H9 (cell line): Measurements from ENCODE around the gene AKAP3. TPM values are rescaled to one million over a fixed set of nuclear protein-coding genes. Genes with fewer than 3 reads are reported as not detected.

ENCODE experiments used
- DNase-seq: peaks from one replicate; pipeline ENCODE4 v3.0.0-alpha.2; 2017
- H2AFZ ChIP-seq: one replicate; pipeline ENCODE4 v1.6.1; 2013; ENCODE audit warnings: mild to moderate bottlenecking, low read length, control low read depth, moderate library complexity
- H2AK5ac ChIP-seq: 2 replicates; pipeline ENCODE4 v1.6.1; 2013; ENCODE audit warnings: low read length, control low read depth, mixed read lengths; ENCODE audit not compliant: insufficient read length
- H2BK120ac ChIP-seq: one replicate; pipeline ENCODE4 v1.6.1; 2013; ENCODE audit warnings: low read depth, mild to moderate bottlenecking, low read length, control low read depth, inconsistent platforms; ENCODE audit not compliant: poor library complexity, severe bottlenecking
- H2BK12ac ChIP-seq: 2 replicates; pipeline ENCODE4 v1.6.1; 2013; ENCODE audit warnings: low read length, control low read depth, mixed read lengths, low read depth; ENCODE audit not compliant: insufficient read length
- H2BK15ac ChIP-seq: 2 replicates; pipeline ENCODE4 v1.6.1; 2013; ENCODE audit warnings: low read depth, low read length, control low read depth
- H2BK20ac ChIP-seq: one replicate; pipeline ENCODE4 v1.6.1; 2013; ENCODE audit warnings: low read depth, mild to moderate bottlenecking, low read length, control low read depth, inconsistent platforms; ENCODE audit not compliant: poor library complexity, severe bottlenecking
- H2BK5ac ChIP-seq: 2 replicates; pipeline ENCODE4 v1.6.1; 2013; ENCODE audit warnings: low read length, control low read depth, mixed read lengths; ENCODE audit not compliant: insufficient read length
- H3K14ac ChIP-seq: 2 replicates; pipeline ENCODE4 v1.6.1; 2013; ENCODE audit warnings: low read length, control low read depth; ENCODE audit not compliant: insufficient read depth
- H3K18ac ChIP-seq: 2 replicates; pipeline ENCODE4 v1.6.1; 2013; ENCODE audit warnings: low read depth, mild to moderate bottlenecking, mixed read lengths, low read length, control low read depth; ENCODE audit not compliant: insufficient read length
- H3K23ac ChIP-seq: 2 replicates; pipeline ENCODE4 v1.6.1; 2013; ENCODE audit warnings: low read length, control low read depth, mixed read lengths, low read depth; ENCODE audit not compliant: insufficient read length
- H3K23me2 ChIP-seq: 2 replicates; pipeline ENCODE4 v1.6.1; 2013; ENCODE audit warnings: low read depth, mild to moderate bottlenecking, mixed read lengths, low read length, control low read depth; ENCODE audit not compliant: insufficient read length, poor library complexity, severe bottlenecking
- H3K27ac ChIP-seq: 2 replicates; pipeline ENCODE4 v1.5.1; 2013; ENCODE audit warnings: low read length, control low read depth, mixed read lengths, low read depth; ENCODE audit not compliant: insufficient read length
- H3K27me3 ChIP-seq: 2 replicates; pipeline ENCODE4 v1.6.1; 2013; ENCODE audit warnings: low read length, control low read depth, inconsistent platforms; ENCODE audit not compliant: insufficient read depth
- H3K4ac ChIP-seq: 2 replicates; pipeline ENCODE4 v1.6.1; 2013; ENCODE audit warnings: low read depth, mild to moderate bottlenecking, control low read depth, inconsistent platforms, low read length, moderate library complexity
- H3K4me1 ChIP-seq: 2 replicates; pipeline ENCODE4 v1.6.1; 2013; ENCODE audit warnings: low read length, control low read depth, inconsistent platforms; ENCODE audit not compliant: insufficient read depth
- H3K4me2 ChIP-seq: 2 replicates; pipeline ENCODE4 v1.6.1; 2013; ENCODE audit warnings: low read length, control low read depth, mixed read lengths; ENCODE audit not compliant: insufficient read length, insufficient read depth
- H3K56ac ChIP-seq: 2 replicates; pipeline ENCODE4 v1.6.1; 2013; ENCODE audit warnings: low read depth, mild to moderate bottlenecking, mixed read lengths, low read length, control low read depth; ENCODE audit not compliant: insufficient read length
- H3K79me1 ChIP-seq: 2 replicates; pipeline ENCODE4 v1.6.1; 2013; ENCODE audit warnings: low read depth, mild to moderate bottlenecking, moderate library complexity, low read length, control low read depth, inconsistent platforms; ENCODE audit not compliant: insufficient read depth, poor library complexity, severe bottlenecking
- H3K79me2 ChIP-seq: 2 replicates; pipeline ENCODE4 v1.6.1; 2013; ENCODE audit warnings: low read length, control low read depth, inconsistent platforms; ENCODE audit not compliant: insufficient read depth
- H3K9ac ChIP-seq: 2 replicates; pipeline ENCODE4 v1.6.1; 2013; ENCODE audit warnings: low read length, control low read depth, mixed read lengths; ENCODE audit not compliant: insufficient read length; ENCODE audit errors: extremely low read depth
- H3K9me3 ChIP-seq: one replicate; pipeline ENCODE4 v1.6.1; 2013; ENCODE audit warnings: low read depth, low read length, inconsistent platforms; ENCODE audit not compliant: control insufficient read depth
- H3T11ph ChIP-seq: one replicate; pipeline ENCODE4 v1.6.1; 2013; ENCODE audit warnings: mild to moderate bottlenecking, low read length, control low read depth, inconsistent platforms
- H4K20me1 ChIP-seq: one replicate; pipeline ENCODE4 v1.6.1; 2013; ENCODE audit not compliant: control insufficient read depth, insufficient read length, insufficient read depth
- H4K5ac ChIP-seq: 2 replicates; pipeline ENCODE4 v1.6.1; 2013; ENCODE audit warnings: low read depth, mild to moderate bottlenecking, mixed read lengths, low read length, control low read depth; ENCODE audit not compliant: insufficient read length
- H4K8ac ChIP-seq: replicated peaks from 2 replicates; pipeline ENCODE4 v1.6.1; 2013; ENCODE audit warnings: low read length, control low read depth, mixed read lengths, low read depth; ENCODE audit not compliant: insufficient read length
- H4K91ac ChIP-seq: 2 replicates; pipeline ENCODE4 v1.6.1; 2013; ENCODE audit warnings: low read depth, mild to moderate bottlenecking, moderate library complexity, mixed read lengths, low read length, control low read depth; ENCODE audit not compliant: insufficient read length
- H3K27ac Mint-ChIP-seq, 3 experiments: 2 replicates in 2 of 3; 3 replicates in 1 of 3; pipeline ENCODE4 v1.8.0; 2020 to 2021; ENCODE audit warnings: mixed read lengths in 3 of 3, mild to moderate bottlenecking in 1 of 3, moderate library complexity in 1 of 3
- H3K27me3 Mint-ChIP-seq: 2 replicates; pipeline ENCODE4 v1.8.0; 2021; ENCODE audit warnings: low read depth, mild to moderate bottlenecking, moderate library complexity, mixed read lengths
- H3K36me3 Mint-ChIP-seq, 3 experiments: 2 replicates in 2 of 3; 3 replicates in 1 of 3; pipeline ENCODE4 v1.8.0; 2020 to 2021; ENCODE audit warnings: low read depth in 3 of 3, mixed read lengths in 3 of 3; ENCODE audit not compliant: insufficient read depth in 1 of 3
- H3K4me1 Mint-ChIP-seq, 2 experiments: 2 replicates each; pipeline ENCODE4 v1.8.0; 2020; ENCODE audit warnings: mixed read lengths in 2 of 2
- H3K4me3 Mint-ChIP-seq, 2 experiments: 2 replicates in 1 of 2; 3 replicates in 1 of 2; pipeline ENCODE4 v1.8.0; 2020 to 2021; ENCODE audit warnings: mild to moderate bottlenecking in 2 of 2, mixed read lengths in 2 of 2, moderate library complexity in 1 of 2
- H3K9me3 Mint-ChIP-seq, 2 experiments: 2 replicates in 1 of 2; 3 replicates in 1 of 2; pipeline ENCODE4 v1.8.0; 2020; ENCODE audit warnings: mild to moderate bottlenecking in 2 of 2, mixed read lengths in 2 of 2, moderate library complexity in 1 of 2
- WGBS: extraction: QIAGEN DNeasy Blood & Tissue Kit; methylation state at CpG from one replicate; pipeline ENCODE4 v1.1.7; 2013; ENCODE audit warnings: missing lambda C conversion rate, low lambda C conversion rate, mixed read lengths; ENCODE audit not compliant: insufficient read length; ENCODE audit errors: extremely low coverage; 5-methylcytosine and 5-hydroxymethylcytosine counted together
- total RNA-seq: library from RNA; stranded (reverse); gene quantifications from 2 replicates; pipeline ENCODE4 v1.2.1, GENCODE V29; 2021
- TF ChIP-seq, protein P1 (sequence below): fragments of 200-600 bp; sonication (generic); conservative IDR thresholded peaks from 3 replicates; pipeline ENCODE4 v1.8.0; 2021; ENCODE audit warnings: antibody characterized with exemption, mild to moderate bottlenecking

AKAP3 gene
- total RNA-seq, 1 experiment from 2014 or later = 1.3 TPM

DNA sequence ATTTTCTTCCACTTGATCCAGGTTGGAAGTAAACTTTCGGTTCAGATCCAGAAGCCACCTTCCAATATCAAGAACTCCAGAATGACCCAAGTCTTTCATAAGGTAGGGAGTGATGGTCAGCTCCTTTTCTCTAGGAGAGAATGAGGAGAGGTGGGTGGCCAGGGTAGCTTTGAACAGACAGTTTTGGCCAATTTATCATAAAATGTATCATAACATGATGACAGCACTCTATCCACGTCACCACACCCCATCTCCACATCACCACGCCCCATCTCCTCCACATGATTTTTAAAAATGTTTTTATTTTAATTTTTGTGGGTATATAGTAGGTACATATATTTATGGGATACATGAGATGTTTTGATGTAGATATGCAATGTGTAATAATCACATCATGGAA lies 59.9 kb downstream of the AKAP3 start:
- H3K4me1 Mint-ChIP-seq = peaks cover 14 to 15% of the 10 kb centered on the region in 2 experiments
- Histone ChIP-seq H3K18ac (no peak overlapping the region), H3K4me1 (no peaks in the 10 kb centered on the region; the same call in 1 of the 2 replicates), H3K4me2 (no peak overlapping the region), H4K5ac (no peak overlapping the region), H3K23me2 (no peaks in the 10 kb centered on the region), H2BK12ac (no peak overlapping the region), H2BK15ac (no peak overlapping the region), H3K79me2 (no peaks in the 10 kb centered on the region), H2BK120ac (no peak overlapping the region), H3K27me3 (no peaks in the 10 kb centered on the region), H3K23ac (no peak overlapping the region), H2AFZ (no peak overlapping the region), H3K79me1 (no peaks in the 10 kb centered on the region), H3K27ac (no peak overlapping the region), H3K14ac (no peak overlapping the region), H2BK5ac (no peak overlapping the region), H4K8ac (no peak overlapping the region), H2BK20ac (no peak overlapping the region), H4K91ac (no peak overlapping the region), H4K20me1 (no peaks in the 10 kb centered on the region), H3T11ph (no peak overlapping the region), H3K9ac (no peak overlapping the region), H2AK5ac (no peak overlapping the region), H3K56ac (no peak overlapping the region), H3K4ac (no peak overlapping the region), H3K9me3 (no peaks in the 10 kb centered on the region)
- no peak overlapping the region for H3K4me3 Mint-ChIP-seq
- TF ChIP-seq, protein P1, sequence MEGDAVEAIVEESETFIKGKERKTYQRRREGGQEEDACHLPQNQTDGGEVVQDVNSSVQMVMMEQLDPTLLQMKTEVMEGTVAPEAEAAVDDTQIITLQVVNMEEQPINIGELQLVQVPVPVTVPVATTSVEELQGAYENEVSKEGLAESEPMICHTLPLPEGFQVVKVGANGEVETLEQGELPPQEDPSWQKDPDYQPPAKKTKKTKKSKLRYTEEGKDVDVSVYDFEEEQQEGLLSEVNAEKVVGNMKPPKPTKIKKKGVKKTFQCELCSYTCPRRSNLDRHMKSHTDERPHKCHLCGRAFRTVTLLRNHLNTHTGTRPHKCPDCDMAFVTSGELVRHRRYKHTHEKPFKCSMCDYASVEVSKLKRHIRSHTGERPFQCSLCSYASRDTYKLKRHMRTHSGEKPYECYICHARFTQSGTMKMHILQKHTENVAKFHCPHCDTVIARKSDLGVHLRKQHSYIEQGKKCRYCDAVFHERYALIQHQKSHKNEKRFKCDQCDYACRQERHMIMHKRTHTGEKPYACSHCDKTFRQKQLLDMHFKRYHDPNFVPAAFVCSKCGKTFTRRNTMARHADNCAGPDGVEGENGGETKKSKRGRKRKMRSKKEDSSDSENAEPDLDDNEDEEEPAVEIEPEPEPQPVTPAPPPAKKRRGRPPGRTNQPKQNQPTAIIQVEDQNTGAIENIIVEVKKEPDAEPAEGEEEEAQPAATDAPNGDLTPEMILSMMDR = no peak
- WGBS = 100% methylated on average over 2 of the region's 3 CpGs
- peaks cover 4% of the 10 kb centered on the region for H3K27me3 Mint-ChIP-seq
- no peaks in the 10 kb centered on the region; a peak in 1 of 5 replicates for H3K9me3 Mint-ChIP-seq
- no peak overlapping the region for H3K27ac Mint-ChIP-seq
- H3K36me3 Mint-ChIP-seq = no peaks in the 10 kb centered on the region
- DNase-seq = no peak
